ENCODE results near the gene TMEM233. TPM values are rescaled to one million over a fixed set of nuclear protein-coding genes. Genes with fewer than 3 reads are reported as not detected.

The TMEM233 gene
- total RNA-seq, 1 donor from 2014 or later = not detected

GRCh38 chr12:119671070-119671469 is 77.5 kb downstream of the TMEM233 start:
- peaks cover 1% of the 10 kb centered on the region for H3K27me3 Mint-ChIP-seq (ENCODE audit: low read depth)
- peaks cover 25% of the 10 kb centered on the region for H3K4me1 Mint-ChIP-seq
- H3K4me3 Mint-ChIP-seq = no peak overlapping the region
- TF ChIP-seq, protein P1, sequence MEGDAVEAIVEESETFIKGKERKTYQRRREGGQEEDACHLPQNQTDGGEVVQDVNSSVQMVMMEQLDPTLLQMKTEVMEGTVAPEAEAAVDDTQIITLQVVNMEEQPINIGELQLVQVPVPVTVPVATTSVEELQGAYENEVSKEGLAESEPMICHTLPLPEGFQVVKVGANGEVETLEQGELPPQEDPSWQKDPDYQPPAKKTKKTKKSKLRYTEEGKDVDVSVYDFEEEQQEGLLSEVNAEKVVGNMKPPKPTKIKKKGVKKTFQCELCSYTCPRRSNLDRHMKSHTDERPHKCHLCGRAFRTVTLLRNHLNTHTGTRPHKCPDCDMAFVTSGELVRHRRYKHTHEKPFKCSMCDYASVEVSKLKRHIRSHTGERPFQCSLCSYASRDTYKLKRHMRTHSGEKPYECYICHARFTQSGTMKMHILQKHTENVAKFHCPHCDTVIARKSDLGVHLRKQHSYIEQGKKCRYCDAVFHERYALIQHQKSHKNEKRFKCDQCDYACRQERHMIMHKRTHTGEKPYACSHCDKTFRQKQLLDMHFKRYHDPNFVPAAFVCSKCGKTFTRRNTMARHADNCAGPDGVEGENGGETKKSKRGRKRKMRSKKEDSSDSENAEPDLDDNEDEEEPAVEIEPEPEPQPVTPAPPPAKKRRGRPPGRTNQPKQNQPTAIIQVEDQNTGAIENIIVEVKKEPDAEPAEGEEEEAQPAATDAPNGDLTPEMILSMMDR (IDR thresholded peaks at IDR 0.05; ENCODE audit: unreplicated experiment) = no peak
- no peak overlapping the region for H3K27ac Mint-ChIP-seq
- DNase-seq (ENCODE audit: low spot score in 2 of 2, unreplicated experiment in 2 of 2) = no peak
- no peaks in the 10 kb centered on the region for H3K9me3 Mint-ChIP-seq
- peaks cover 20% of the 10 kb centered on the region for H3K36me3 Mint-ChIP-seq

GRCh38 chr12:119672194-119672593 is 78.6 kb downstream of the TMEM233 start:
- Mint-ChIP-seq H3K9me3 (no peaks in the 10 kb centered on the region), H3K27ac (no peak overlapping the region), H3K27me3 (ENCODE audit: low read depth) (no peaks in the 10 kb centered on the region), H3K4me1 (peaks cover 21% of the 10 kb centered on the region), H3K4me3 (no peak overlapping the region), H3K36me3 (peaks cover 30% of the 10 kb centered on the region)
- DNase-seq (ENCODE audit: low spot score in 2 of 2, unreplicated experiment in 2 of 2) = no peak
- TF ChIP-seq, protein P1 (IDR thresholded peaks at IDR 0.05; ENCODE audit: unreplicated experiment) = no peak

- no peaks in the 10 kb centered on the region for H3K27me3 Mint-ChIP-seq (ENCODE audit: low read depth)
- H3K4me3 Mint-ChIP-seq = no peak overlapping the region
- no peak for DNase-seq (ENCODE audit: low spot score in 2 of 2, unreplicated experiment in 2 of 2)
- no peak overlapping the region for H3K27ac Mint-ChIP-seq
- H3K4me1 Mint-ChIP-seq = peaks cover 13% of the 10 kb centered on the region
- H3K36me3 Mint-ChIP-seq = peaks cover 37% of the 10 kb centered on the region
- H3K9me3 Mint-ChIP-seq = no peaks in the 10 kb centered on the region
- TF ChIP-seq, protein P1 (IDR thresholded peaks at IDR 0.05; ENCODE audit: unreplicated experiment) = no peak
Measured at GRCh38 chr12:119673634-119674033, 80.1 kb downstream of the TMEM233 start.

DNA sequence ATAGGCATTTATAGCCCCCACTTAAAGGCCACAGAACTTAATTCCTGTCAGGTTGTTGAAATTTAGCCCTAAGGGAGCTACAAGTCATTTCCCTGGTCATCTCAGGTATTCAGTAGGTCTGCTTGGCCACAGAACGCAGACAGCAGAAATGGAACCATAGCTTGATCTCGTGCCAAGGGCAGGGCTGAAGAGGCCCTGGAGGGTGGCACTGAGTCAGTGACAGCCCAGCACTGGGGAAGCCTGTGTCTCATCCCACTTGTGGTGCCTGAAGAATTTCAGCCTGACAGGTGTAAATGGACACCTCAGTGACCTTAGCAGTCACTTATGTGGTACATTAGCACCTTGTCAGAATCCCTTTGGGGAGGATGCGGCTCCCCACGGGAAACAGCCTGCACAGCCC is 81.0 kb downstream of the TMEM233 start:
- Mint-ChIP-seq H3K27ac (no peak overlapping the region), H3K4me3 (no peak overlapping the region), H3K36me3 (peaks cover 39% of the 10 kb centered on the region), H3K27me3 (ENCODE audit: low read depth) (no peaks in the 10 kb centered on the region), H3K9me3 (no peaks in the 10 kb centered on the region), H3K4me1 (peaks cover 10% of the 10 kb centered on the region)
- no peak for DNase-seq (ENCODE audit: low spot score in 2 of 2, unreplicated experiment in 2 of 2)
- TF ChIP-seq, protein P1 (IDR thresholded peaks at IDR 0.05; ENCODE audit: unreplicated experiment) = no peak

- TF ChIP-seq, protein P1 (IDR thresholded peaks at IDR 0.05; ENCODE audit: unreplicated experiment) = no peak
- Mint-ChIP-seq H3K27me3 (ENCODE audit: low read depth) (no peaks in the 10 kb centered on the region), H3K27ac (no peak overlapping the region), H3K9me3 (no peaks in the 10 kb centered on the region), H3K36me3 (peaks cover 45% of the 10 kb centered on the region), H3K4me1 (no peaks in the 10 kb centered on the region), H3K4me3 (no peak overlapping the region)
- no peak for DNase-seq (ENCODE audit: low spot score in 2 of 2, unreplicated experiment in 2 of 2)
Measured at GRCh38 chr12:119676022-119676421, 82.4 kb downstream of the TMEM233 start.

DNA sequence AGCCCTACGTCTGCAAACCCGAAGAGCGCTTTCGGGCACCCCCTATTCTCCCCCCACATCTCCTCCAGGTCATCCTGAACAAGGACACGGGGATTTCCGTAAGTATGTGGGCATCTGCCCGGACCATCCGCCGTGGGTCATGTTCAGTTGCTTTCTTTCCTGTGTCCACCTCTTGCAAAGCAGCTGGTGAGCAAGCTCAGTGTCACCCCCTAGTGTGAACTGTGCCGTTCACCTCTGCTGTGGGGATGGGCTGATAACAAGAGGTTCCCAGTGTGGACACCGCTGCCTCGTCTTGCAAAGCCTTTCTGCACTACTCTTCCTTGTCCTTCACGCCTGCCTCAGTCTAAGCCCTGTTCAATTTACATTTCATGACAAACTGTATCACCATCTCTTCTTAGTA is 83.0 kb downstream of the TMEM233 start:
- Mint-ChIP-seq H3K36me3 (peaks cover 41% of the 10 kb centered on the region), H3K9me3 (no peaks in the 10 kb centered on the region), H3K4me1 (no peaks in the 10 kb centered on the region), H3K27ac (no peak overlapping the region), H3K4me3 (no peak overlapping the region), H3K27me3 (ENCODE audit: low read depth) (no peaks in the 10 kb centered on the region)
- no peak for DNase-seq (ENCODE audit: low spot score in 2 of 2, unreplicated experiment in 2 of 2)
- TF ChIP-seq, protein P1 (IDR thresholded peaks at IDR 0.05; ENCODE audit: unreplicated experiment) = no peak
